GM12878 (cell line): ENCODE results near the gene TOMM40. TPM values are rescaled to one million over a fixed set of nuclear protein-coding genes. Genes with fewer than 3 reads are reported as not detected.

ENCODE experiments used
- LARP7 ChIP-seq: fragments of 450-650 bp; IDR thresholded peaks from 2 replicates; pipeline ENCODE4 v1.6.1; 2017; ENCODE audit warnings: mild to moderate bottlenecking
- MTA3 ChIP-seq: IDR thresholded peaks from 2 replicates; pipeline ENCODE4 v1.6.1; 2012; ENCODE audit warnings: low read length, inconsistent platforms, borderline replicate concordance
- MXI1 ChIP-seq: fragments of 150-350 bp; IDR thresholded peaks from 2 replicates; pipeline ENCODE4 v1.6.1; 2011; ENCODE audit warnings: low read depth, mild to moderate bottlenecking, inconsistent platforms, low read length, improper control_type of control experiment
- POLR2AphosphoS5 ChIP-seq: IDR thresholded peaks from 2 replicates; pipeline ENCODE4 v1.6.1; 2011; ENCODE audit warnings: mild to moderate bottlenecking, low read length, inconsistent platforms
- RELA ChIP-seq: fragments of 450-650 bp; IDR thresholded peaks from 2 replicates; pipeline ENCODE4 v1.8.0; 2014; ENCODE audit warnings: borderline replicate concordance; ENCODE audit not compliant: partially characterized antibody
- SP1 ChIP-seq: IDR thresholded peaks from one replicate; pipeline ENCODE4 v1.6.1; 2011; ENCODE audit warnings: low read depth, low read length
- SREBF2 ChIP-seq: IDR thresholded peaks from 2 replicates; pipeline ENCODE4 v1.6.1; 2012; ENCODE audit warnings: mild to moderate bottlenecking, low read length
- TCF12 ChIP-seq: IDR thresholded peaks from 2 replicates; pipeline ENCODE4 v1.6.1; 2011; ENCODE audit warnings: low read depth, mild to moderate bottlenecking, low read length
- YBX1 ChIP-seq: fragments of 450-650 bp; IDR thresholded peaks from 2 replicates; pipeline ENCODE4 v1.6.1; 2016; ENCODE audit warnings: antibody characterized with exemption
- ZSCAN29 ChIP-seq: fragments of 450-650 bp; IDR thresholded peaks from 2 replicates; pipeline ENCODE4 v1.6.1; 2017; ENCODE audit warnings: mild to moderate bottlenecking, moderate library complexity
- polyA plus RNA-seq, 11 experiments: library from polyadenylated mRNA; depleted of rRNA in 4 of 11; unstranded in 6 of 11; stranded (reverse) in 5 of 11; fragments of >200 nt; fragmentation: Nextera tagmentation in 4 of 11; fragmentation: Illumina TruSeq in 1 of 11; extraction: Ambion mirVana in 4 of 11; extraction: Trizol in 1 of 11; gene quantifications; 1 replicate in 1 of 11; 2 replicates in 10 of 11; pipeline versions ENCODE4 v1.2.1 to v1.2.3, GENCODE V29; 2011 to 2016; ENCODE audit warnings: inconsistent platforms in 2 of 11, missing spikeins in 2 of 11, low read depth in 1 of 11
- total RNA-seq, 4 experiments: library from RNA; depleted of rRNA in 3 of 4; stranded (reverse); fragments of >200 nt in 3 of 4; fragmentation: Illumina TruSeq in 1 of 4; extraction: Trizol in 1 of 4; gene quantifications; 2 replicates each; pipeline versions ENCODE4 v1.2.1 to v1.2.3, GENCODE V29; 2013 to 2021
- TF ChIP-seq, protein P1 (sequence below): fragments of 450-650 bp; IDR thresholded peaks from 2 replicates; pipeline ENCODE4 v1.6.1; 2016; ENCODE audit warnings: mild to moderate bottlenecking
- TF ChIP-seq, protein P2 (sequence below): fragments of 450-650 bp; formaldehyde crosslinking; IDR thresholded peaks from 2 replicates; pipeline ENCODE4 v1.5.0; 2022; ENCODE audit warnings: mild to moderate bottlenecking, missing genetic modification characterization
- TF ChIP-seq, protein P3 (sequence below): fragments of 450-650 bp; IDR thresholded peaks from 2 replicates; pipeline ENCODE4 v1.6.1; 2018; ENCODE audit warnings: mild to moderate bottlenecking, low read depth, moderate library complexity; ENCODE audit not compliant: partially characterized antibody
- TF ChIP-seq, protein P4 (sequence below): fragments of 450-650 bp; IDR thresholded peaks from 2 replicates; pipeline ENCODE4 v1.6.1; 2017; ENCODE audit warnings: mild to moderate bottlenecking, moderate library complexity
- TF ChIP-seq, protein P5 (sequence below): IDR thresholded peaks from 2 replicates; pipeline ENCODE4 v1.6.1; 2012; ENCODE audit warnings: low read depth, low read length, improper control_type of control experiment

The TOMM40 gene
- total and polyA plus RNA-seq, 10 of the 15 experiments (the other 5 are each of a cell fraction or from before 2014, with no cell fraction given) = 0.85 to 221 (median 99.9) TPM

DNA sequence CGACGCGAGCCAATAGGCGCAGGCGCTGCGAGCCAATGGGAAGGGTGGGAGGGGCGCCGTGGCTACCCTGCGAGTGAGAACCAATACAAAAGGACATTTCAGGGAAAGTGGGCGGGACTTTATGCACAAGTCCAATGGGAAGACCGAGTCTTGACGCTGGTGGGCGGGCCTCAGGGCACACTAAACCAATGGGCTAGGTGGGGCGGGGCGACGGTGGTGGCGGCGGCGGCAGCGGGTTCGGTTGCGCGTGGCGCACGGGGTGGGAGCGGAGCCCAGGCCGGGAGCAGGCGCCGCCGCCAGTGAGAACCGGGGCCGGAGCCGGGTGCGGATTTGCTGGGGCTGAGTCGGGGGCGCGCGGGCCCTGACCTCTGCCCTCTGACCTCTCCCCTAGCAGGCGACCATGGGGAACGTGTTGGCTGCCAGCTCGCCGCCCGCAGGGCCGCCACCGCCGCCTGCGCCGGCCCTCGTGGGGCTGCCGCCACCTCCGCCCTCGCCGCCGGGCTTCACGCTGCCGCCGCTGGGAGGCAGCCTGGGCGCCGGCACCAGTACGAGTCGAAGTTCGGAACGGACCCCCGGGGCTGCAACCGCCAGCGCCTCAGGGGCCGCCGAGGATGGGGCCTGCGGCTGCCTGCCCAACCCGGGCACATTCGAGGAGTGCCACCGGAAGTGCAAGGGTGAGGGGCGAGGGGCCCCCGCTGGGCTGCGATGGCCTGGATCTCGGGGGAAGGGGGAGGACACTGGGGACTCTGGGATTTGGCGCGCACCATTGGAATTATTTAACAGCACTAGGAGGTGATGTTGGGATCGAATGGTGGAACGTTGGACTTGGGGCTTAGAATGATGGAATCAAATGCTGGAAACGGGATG lies at the start of gene TOMM40 (continued):
- TF ChIP-seq, protein P1, sequence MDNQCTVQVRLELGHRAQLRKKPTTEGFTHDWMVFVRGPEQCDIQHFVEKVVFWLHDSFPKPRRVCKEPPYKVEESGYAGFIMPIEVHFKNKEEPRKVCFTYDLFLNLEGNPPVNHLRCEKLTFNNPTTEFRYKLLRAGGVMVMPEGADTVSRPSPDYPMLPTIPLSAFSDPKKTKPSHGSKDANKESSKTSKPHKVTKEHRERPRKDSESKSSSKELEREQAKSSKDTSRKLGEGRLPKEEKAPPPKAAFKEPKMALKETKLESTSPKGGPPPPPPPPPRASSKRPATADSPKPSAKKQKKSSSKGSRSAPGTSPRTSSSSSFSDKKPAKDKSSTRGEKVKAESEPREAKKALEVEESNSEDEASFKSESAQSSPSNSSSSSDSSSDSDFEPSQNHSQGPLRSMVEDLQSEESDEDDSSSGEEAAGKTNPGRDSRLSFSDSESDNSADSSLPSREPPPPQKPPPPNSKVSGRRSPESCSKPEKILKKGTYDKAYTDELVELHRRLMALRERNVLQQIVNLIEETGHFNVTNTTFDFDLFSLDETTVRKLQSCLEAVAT = no peak
- TF ChIP-seq, protein P2, sequence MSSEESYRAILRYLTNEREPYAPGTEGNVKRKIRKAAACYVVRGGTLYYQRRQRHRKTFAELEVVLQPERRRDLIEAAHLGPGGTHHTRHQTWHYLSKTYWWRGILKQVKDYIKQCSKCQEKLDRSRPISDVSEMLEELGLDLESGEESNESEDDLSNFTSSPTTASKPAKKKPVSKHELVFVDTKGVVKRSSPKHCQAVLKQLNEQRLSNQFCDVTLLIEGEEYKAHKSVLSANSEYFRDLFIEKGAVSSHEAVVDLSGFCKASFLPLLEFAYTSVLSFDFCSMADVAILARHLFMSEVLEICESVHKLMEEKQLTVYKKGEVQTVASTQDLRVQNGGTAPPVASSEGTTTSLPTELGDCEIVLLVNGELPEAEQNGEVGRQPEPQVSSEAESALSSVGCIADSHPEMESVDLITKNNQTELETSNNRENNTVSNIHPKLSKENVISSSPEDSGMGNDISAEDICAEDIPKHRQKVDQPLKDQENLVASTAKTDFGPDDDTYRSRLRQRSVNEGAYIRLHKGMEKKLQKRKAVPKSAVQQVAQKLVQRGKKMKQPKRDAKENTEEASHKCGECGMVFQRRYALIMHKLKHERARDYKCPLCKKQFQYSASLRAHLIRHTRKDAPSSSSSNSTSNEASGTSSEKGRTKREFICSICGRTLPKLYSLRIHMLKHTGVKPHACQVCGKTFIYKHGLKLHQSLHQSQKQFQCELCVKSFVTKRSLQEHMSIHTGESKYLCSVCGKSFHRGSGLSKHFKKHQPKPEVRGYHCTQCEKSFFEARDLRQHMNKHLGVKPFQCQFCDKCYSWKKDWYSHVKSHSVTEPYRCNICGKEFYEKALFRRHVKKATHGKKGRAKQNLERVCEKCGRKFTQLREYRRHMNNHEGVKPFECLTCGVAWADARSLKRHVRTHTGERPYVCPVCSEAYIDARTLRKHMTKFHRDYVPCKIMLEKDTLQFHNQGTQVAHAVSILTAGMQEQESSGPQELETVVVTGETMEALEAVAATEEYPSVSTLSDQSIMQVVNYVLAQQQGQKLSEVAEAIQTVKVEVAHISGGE (CRISPR knock-in tag) = no peak
- TF ChIP-seq ZSCAN29 (no peak), MXI1 (peak; percentile 62; the same call in 1 of the 2 replicates), POLR2AphosphoS5 (peak; percentile 43; the same call in 1 of the 2 replicates), LARP7 (peak; percentile 98), RELA (peak; percentile 58), TCF12 (no peak), YBX1 (no peak), MTA3 (no peak), SREBF2 (no peak), SP1 (peak; percentile 58)
- TF ChIP-seq, protein P3, sequence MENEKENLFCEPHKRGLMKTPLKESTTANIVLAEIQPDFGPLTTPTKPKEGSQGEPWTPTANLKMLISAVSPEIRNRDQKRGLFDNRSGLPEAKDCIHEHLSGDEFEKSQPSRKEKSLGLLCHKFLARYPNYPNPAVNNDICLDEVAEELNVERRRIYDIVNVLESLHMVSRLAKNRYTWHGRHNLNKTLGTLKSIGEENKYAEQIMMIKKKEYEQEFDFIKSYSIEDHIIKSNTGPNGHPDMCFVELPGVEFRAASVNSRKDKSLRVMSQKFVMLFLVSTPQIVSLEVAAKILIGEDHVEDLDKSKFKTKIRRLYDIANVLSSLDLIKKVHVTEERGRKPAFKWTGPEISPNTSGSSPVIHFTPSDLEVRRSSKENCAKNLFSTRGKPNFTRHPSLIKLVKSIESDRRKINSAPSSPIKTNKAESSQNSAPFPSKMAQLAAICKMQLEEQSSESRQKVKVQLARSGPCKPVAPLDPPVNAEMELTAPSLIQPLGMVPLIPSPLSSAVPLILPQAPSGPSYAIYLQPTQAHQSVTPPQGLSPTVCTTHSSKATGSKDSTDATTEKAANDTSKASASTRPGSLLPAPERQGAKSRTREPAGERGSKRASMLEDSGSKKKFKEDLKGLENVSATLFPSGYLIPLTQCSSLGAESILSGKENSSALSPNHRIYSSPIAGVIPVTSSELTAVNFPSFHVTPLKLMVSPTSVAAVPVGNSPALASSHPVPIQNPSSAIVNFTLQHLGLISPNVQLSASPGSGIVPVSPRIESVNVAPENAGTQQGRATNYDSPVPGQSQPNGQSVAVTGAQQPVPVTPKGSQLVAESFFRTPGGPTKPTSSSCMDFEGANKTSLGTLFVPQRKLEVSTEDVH = no peak
- TF ChIP-seq, protein P4, sequence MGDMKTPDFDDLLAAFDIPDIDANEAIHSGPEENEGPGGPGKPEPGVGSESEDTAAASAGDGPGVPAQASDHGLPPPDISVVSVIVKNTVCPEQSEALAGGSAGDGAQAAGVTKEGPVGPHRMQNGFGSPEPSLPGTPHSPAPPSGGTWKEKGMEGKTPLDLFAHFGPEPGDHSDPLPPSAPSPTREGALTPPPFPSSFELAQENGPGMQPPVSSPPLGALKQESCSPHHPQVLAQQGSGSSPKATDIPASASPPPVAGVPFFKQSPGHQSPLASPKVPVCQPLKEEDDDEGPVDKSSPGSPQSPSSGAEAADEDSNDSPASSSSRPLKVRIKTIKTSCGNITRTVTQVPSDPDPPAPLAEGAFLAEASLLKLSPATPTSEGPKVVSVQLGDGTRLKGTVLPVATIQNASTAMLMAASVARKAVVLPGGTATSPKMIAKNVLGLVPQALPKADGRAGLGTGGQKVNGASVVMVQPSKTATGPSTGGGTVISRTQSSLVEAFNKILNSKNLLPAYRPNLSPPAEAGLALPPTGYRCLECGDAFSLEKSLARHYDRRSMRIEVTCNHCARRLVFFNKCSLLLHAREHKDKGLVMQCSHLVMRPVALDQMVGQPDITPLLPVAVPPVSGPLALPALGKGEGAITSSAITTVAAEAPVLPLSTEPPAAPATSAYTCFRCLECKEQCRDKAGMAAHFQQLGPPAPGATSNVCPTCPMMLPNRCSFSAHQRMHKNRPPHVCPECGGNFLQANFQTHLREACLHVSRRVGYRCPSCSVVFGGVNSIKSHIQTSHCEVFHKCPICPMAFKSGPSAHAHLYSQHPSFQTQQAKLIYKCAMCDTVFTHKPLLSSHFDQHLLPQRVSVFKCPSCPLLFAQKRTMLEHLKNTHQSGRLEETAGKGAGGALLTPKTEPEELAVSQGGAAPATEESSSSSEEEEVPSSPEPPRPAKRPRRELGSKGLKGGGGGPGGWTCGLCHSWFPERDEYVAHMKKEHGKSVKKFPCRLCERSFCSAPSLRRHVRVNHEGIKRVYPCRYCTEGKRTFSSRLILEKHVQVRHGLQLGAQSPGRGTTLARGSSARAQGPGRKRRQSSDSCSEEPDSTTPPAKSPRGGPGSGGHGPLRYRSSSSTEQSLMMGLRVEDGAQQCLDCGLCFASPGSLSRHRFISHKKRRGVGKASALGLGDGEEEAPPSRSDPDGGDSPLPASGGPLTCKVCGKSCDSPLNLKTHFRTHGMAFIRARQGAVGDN = peak; percentile 38; the same call in 1 of the 2 replicates
- TF ChIP-seq, protein P5, sequence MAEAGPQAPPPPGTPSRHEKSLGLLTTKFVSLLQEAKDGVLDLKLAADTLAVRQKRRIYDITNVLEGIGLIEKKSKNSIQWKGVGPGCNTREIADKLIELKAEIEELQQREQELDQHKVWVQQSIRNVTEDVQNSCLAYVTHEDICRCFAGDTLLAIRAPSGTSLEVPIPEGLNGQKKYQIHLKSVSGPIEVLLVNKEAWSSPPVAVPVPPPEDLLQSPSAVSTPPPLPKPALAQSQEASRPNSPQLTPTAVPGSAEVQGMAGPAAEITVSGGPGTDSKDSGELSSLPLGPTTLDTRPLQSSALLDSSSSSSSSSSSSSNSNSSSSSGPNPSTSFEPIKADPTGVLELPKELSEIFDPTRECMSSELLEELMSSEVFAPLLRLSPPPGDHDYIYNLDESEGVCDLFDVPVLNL = no peak
